ENCODE measurements around the gene PGM3. TPM values are rescaled to one million over a fixed set of nuclear protein-coding genes. Genes with fewer than 3 reads are reported as not detected.

Gene PGM3
- total RNA-seq, 4 donors from 2014 or later = 16.0 to 30.0 (median 26.1) TPM

DNA sequence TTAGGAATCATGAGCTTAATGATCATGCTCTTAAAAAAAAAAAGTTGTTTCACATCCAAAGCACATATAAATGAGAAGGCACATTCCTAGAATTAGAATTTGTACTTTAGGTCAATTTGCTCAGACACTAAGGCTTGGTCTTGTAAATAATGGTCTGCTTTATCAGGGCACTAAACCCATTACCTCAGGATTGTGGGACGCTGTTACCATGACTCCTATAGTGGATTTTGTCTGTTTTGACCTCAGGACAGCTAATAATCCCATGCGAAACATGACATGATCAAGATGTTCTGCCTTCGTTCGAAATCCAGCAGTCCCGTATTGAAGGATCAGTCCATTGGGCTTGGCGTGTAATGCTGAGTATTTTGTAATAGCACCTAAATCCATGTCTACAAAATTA lies 2.4 kb downstream of the PGM3 start:
- TF ChIP-seq POLR2A (IDR thresholded peaks at IDR 0.05) = no peak
- TF ChIP-seq, protein P1, sequence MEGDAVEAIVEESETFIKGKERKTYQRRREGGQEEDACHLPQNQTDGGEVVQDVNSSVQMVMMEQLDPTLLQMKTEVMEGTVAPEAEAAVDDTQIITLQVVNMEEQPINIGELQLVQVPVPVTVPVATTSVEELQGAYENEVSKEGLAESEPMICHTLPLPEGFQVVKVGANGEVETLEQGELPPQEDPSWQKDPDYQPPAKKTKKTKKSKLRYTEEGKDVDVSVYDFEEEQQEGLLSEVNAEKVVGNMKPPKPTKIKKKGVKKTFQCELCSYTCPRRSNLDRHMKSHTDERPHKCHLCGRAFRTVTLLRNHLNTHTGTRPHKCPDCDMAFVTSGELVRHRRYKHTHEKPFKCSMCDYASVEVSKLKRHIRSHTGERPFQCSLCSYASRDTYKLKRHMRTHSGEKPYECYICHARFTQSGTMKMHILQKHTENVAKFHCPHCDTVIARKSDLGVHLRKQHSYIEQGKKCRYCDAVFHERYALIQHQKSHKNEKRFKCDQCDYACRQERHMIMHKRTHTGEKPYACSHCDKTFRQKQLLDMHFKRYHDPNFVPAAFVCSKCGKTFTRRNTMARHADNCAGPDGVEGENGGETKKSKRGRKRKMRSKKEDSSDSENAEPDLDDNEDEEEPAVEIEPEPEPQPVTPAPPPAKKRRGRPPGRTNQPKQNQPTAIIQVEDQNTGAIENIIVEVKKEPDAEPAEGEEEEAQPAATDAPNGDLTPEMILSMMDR (IDR thresholded peaks at IDR 0.05) = no peak
- no peaks in the 10 kb centered on the region for H3K27me3 ChIP-seq
- DNase-seq = no peak
- H3K27ac ChIP-seq = no peak overlapping the region
- H3K36me3 ChIP-seq = peaks cover 0 to 20% (median 0%) of the 10 kb centered on the region in 3 donors
- no peak overlapping the region for H3K4me3 ChIP-seq
- H3K9me3 ChIP-seq = no peaks in the 10 kb centered on the region
- peaks cover 0 to 7% (median 2%) of the 10 kb centered on the region in 4 donors for H3K4me1 ChIP-seq

DNA sequence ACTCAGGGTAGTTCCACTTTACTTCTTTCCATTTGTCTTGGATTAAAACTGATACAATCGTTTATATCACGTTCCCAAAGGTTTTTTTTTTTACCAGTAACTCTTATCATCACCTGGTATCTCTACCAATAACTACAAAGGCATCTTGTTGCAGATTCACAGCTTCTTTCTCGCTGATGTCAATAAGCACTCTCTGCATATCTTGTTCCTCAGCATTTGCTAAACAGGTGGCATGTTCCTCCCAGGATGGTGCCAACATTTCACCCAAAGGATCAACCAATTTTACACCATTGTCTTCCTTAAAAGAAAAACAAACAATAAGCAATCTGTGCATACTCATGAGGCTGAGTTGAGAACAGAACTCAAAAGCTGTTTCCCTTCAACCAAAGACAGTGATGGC lies 4.6 kb downstream of the PGM3 start:
- H3K36me3 ChIP-seq = peaks cover 0 to 28% (median 0%) of the 10 kb centered on the region in 3 donors
- no peak overlapping the region for H3K27ac ChIP-seq
- H3K4me3 ChIP-seq = no peak overlapping the region
- peaks cover 0 to 4% (median 0%) of the 10 kb centered on the region in 4 donors for H3K4me1 ChIP-seq
- H3K9me3 ChIP-seq = no peaks in the 10 kb centered on the region
- no peak for TF ChIP-seq POLR2A (IDR thresholded peaks at IDR 0.05)
- TF ChIP-seq, protein P1 (IDR thresholded peaks at IDR 0.05) = no peak
- no peaks in the 10 kb centered on the region for H3K27me3 ChIP-seq
- no peak for DNase-seq

DNA sequence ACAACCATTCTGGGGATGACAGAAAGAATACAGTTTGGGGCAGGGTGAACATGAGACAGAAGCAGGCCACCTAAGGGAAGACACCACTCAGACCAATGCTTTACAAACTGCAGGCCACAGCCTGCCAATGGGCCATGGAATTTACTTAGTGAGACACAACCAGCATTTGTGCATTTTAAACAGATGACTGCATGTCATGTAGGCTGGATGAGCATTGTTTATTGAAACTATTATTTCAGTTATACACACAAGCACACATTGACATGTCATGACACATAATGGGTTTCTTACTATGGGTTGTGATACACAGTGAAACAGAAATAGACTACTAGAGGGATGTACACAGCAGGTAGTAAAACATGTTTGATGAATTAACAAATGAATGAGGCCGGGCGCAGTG lies 8.0 kb downstream of the PGM3 start:
- DNase-seq = no peak
- TF ChIP-seq, protein P1 (IDR thresholded peaks at IDR 0.05) = no peak
- no peak for TF ChIP-seq POLR2A (IDR thresholded peaks at IDR 0.05)
- Histone ChIP-seq H3K36me3 (peaks cover 0 to 52% (median 3%) of the 10 kb centered on the region in 3 donors), H3K4me3 (no peak overlapping the region), H3K9me3 (no peaks in the 10 kb centered on the region), H3K4me1 (no peaks in the 10 kb centered on the region), H3K27ac (no peak overlapping the region), H3K27me3 (no peaks in the 10 kb centered on the region)

DNA sequence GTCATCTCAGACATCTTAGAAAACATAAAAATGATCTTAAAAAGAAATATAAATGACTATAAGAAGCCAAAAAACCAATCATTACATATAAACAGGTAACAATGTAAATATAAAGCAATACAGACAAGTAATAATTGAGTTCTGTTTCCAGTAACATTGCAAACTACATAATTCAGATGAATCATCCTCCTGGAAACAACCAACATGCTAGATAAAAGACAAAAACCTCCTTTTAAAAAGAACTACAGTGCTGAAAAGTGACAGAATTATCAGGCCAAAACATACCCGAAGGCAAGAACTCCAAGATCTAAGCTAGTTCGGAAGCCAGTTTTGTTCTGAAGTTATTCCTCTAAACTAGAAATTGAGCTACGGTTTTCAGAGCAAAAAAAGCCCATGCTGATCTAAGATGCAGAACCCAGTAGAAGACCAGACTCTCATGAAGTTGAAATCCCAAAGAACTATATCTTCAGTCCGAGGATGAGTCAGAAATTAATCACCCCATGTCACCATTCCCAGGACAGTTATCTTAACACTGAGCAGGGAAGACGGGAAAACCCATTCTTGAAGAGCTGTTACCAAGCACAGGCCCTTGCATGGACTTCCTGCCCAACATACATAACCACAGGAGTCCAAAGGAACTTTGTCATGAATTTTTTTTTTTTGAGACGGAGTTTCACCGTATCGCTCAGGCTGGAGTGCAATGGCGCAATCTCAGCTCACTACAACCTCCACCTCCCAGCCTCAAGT lies 9.8 kb downstream of the PGM3 start:
- Histone ChIP-seq H3K4me1 (no peaks in the 10 kb centered on the region), H3K4me3 (no peak overlapping the region), H3K27me3 (no peaks in the 10 kb centered on the region), H3K9me3 (no peaks in the 10 kb centered on the region), H3K27ac (no peak overlapping the region), H3K36me3 (peaks cover 0 to 59% (median 3%) of the 10 kb centered on the region in 3 donors)
- no peak for DNase-seq
- TF ChIP-seq POLR2A (IDR thresholded peaks at IDR 0.05) = no peak
- TF ChIP-seq, protein P1 (IDR thresholded peaks at IDR 0.05) = no peak

DNA sequence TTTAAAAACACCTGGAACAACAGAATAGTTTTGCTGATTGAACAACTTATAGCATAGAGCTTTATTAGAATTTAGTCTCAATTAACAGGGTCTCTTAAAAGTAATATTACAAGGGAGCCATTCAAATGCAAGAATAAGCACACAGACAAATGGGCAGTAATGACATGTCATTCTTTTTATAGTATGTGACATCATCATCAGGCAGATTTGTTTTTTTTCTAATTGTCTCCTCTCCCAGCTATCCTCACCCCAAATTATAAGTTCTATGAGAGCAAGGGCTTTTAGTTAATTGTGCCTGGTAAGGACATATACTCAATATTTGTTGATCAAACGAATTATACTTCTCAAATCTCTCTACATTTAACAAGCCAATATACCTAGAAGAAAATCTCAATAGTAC lies 11.0 kb downstream of the PGM3 start:
- H3K36me3 ChIP-seq = peaks cover 0 to 48% (median 3%) of the 10 kb centered on the region in 3 donors
- no peaks in the 10 kb centered on the region for H3K27me3 ChIP-seq
- H3K9me3 ChIP-seq = no peaks in the 10 kb centered on the region
- no peaks in the 10 kb centered on the region for H3K4me1 ChIP-seq
- DNase-seq = no peak
- TF ChIP-seq POLR2A (IDR thresholded peaks at IDR 0.05) = no peak
- TF ChIP-seq, protein P1 (IDR thresholded peaks at IDR 0.05) = no peak
- no peak overlapping the region for H3K4me3 ChIP-seq
- no peak overlapping the region for H3K27ac ChIP-seq

Measured in Peyer's patch (tissue), 4 donors.